Esophagus muscularis mucosa (tissue), 4 donors: ENCODE data around the gene UBE2G2.

Source experiments
- CTCF ChIP-seq, 3 experiments: fragments of 200-600 bp in 2 of 3; fragments of 450-650 bp in 1 of 3; sonication (generic) in 2 of 3; IDR thresholded peaks; one replicate each; pipeline ENCODE4 v1.5.1; 2017 to 2019; ENCODE audit warnings: antibody characterized with exemption in 3 of 3, mild to moderate bottlenecking in 2 of 3, moderate library complexity in 1 of 3
- EP300 ChIP-seq: sonication (generic); formaldehyde crosslinking; IDR thresholded peaks from one replicate; pipeline ENCODE4 v1.6.1; 2017; ENCODE audit warnings: antibody characterized with exemption
- POLR2A ChIP-seq: fragments of 450-650 bp; IDR thresholded peaks from one replicate; pipeline ENCODE4 v1.6.1; 2017; ENCODE audit warnings: antibody characterized with exemption, moderate library complexity, mild to moderate bottlenecking, low read depth
- POLR2AphosphoS5 ChIP-seq, 2 donors: sonication (generic); formaldehyde crosslinking; IDR thresholded peaks; one replicate each; pipeline ENCODE4 v1.6.1; 2017; ENCODE audit warnings: antibody characterized with exemption in 2 of 2

DNA sequence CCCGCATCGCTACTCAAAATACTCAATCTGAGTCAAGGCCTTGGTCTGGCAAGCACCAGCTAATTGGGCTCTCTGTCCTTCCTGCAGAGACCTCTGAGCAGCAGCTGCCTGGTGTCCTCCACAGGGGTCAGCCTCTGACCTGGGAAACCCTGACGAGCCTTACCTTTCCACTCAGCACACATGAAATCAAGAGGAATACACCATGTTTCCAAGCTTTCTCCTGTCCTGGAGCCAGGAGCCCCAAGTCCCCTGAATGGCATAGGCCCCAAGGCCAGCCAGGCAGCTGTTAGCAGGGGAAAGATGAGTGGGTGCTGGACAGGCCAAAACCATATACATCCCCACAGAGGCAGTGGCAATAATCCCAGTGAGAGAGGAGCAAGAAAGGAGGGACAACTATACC, 63.0 kb downstream of the UBE2G2 start:
- TF ChIP-seq POLR2A (no peak), CTCF (IDR thresholded peaks at IDR 0.05) (no peak), POLR2AphosphoS5 (IDR thresholded peaks at IDR 0.05) (no peak), EP300 (no peak)
